Measurements from ENCODE around the gene MRFAP1L1.
"Not testable (repeated sequence)": the region's sequence is repeated elsewhere in the genome, so short reads cannot be mapped to it uniquely, and the experiment has no call there.

MRFAP1L1 gene

DNA sequence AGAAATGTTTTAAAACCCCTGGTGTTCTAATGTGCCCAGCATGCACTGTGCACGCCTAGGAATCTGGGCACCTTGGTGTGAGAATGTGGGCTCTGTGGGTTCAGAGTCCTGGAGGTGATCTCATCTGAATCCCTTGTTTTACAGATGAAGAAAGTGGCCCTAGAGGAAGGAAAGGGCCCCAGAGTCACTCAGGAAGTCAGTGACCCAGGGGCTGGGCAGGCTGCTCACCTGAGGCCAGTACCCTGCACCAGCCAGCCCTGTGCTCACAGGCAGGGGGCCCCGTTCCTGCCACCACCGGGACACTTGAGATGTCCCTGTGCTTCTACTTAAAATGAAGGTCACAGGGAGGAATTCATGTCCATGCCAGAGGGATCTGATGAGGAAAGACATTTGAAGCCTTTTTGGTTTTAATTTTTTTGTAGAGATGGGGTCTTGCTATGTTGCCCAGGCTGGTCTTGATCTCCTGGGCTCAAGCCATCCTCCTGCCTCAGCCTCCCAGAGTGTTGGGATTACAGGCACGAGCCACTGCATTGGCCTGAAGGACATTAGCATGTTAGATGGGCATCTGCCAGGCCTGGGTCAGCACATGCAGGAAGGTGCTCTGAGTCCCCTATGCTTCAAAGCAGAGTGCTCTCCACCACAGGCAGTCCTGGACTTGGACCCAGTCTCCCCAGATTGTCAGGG lies 23.4 kb downstream of the MRFAP1L1 start:
- DNase-seq, result no peak

DNA sequence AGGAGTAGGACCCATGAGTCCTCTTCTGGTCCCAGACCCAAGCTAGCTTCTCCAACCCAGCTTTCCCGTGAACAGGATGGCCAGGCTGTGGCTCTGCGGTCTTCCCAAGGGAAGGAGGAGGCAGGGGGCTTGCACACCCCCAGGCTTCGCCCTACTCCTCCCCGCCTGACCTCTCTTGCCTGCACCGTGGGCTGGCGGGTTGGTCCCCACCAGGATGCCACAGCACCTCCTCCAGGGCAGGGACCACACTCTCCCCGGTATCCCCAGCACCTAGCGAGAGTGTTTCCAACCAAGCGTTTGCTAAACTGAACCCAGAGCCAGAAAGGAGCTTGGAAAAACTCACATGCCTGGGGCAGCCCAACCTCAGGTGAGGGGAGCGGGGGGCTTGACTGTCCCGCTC lies 25.0 kb downstream of the MRFAP1L1 start:
- DNase-seq, result no peak

DNA sequence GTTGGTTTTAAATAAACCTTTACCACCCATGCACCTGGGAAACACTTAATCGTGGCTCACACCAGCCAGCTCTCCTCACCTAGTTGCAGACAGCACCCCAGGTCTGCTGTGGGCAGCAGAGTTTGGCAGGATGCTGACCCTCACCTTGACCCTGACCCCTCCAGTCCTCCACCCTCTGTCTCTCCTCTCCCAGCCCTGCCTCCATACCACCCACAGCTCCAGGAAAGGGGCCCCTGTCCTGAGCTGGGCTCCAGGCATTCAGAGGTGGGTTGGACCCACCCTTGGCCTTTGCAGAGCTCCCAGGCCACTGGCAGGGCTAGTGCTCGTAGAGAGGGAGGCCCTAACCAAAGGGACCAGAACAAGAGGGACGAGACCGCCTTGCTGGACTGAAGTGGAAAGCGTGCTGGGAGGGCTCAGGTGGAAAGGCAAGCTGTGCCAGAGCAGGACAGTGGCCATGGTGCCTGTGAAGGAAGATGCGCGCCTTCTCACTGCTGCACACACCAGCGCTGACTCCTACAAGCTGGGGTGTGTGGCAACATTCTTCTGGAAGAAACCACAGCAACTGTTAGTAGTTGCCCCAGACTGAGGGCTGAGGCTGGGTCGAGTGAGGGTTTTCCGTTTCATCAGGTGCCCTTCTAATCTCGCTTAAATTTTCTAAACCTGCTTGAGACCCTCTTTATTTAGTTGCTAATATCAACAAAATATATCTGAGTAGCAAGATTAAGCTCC lies 26.6 kb downstream of the MRFAP1L1 start:
- DNase-seq, result no peak

DNA sequence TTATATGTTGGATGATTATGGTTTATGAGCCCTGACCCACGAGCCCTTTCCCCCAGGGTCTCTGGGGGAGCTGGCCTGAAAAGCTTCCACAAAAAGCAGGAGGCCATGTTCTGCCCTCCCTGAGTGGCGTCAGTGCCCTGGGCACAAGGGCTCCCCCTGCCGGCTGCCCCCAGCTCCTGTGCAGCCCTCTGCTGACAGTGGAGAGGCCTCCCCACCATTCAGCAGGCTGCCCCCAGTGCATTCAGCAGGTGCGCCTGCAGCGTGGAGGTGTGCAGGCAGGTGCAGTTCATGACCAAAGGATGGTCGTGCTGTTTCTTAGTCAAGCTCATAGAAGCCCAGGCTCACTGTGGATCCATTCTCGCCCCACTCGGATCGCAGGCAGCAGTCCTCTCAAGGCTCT lies 28.5 kb downstream of the MRFAP1L1 start:
- DNase-seq, result no peak

DNA sequence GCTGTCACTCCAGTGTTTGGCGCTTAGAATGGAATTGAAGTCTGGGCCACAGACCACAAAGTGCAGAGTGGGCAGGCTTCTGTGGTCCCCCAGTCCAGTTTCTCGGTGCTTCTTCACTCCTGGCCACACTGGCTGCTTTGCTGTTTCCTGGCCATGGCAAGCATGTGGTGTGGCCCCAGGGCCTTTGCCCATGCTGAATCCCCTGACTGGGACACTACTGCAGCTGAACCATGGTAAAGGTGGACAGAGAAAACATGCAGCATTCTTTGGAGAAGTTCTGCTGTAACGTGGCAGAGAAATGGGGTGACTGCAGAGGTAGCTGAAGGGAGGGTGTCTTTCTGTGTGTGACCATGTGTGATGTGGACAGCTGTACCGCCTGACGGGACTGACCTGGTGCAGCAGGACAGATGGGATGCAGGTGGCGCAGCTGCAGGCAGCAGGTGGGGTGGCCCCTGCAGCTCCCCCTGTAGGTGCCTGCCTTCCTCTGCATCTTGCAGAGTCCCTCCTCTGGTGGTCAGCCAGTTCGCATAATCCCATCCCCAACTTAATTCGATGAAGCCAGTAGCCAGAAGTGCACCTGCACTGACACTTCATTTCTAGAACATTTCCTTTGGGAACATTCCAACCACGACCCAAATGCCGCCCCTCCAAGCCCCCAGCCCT lies 29.2 kb downstream of the MRFAP1L1 start:
- no peak for DNase-seq

DNA sequence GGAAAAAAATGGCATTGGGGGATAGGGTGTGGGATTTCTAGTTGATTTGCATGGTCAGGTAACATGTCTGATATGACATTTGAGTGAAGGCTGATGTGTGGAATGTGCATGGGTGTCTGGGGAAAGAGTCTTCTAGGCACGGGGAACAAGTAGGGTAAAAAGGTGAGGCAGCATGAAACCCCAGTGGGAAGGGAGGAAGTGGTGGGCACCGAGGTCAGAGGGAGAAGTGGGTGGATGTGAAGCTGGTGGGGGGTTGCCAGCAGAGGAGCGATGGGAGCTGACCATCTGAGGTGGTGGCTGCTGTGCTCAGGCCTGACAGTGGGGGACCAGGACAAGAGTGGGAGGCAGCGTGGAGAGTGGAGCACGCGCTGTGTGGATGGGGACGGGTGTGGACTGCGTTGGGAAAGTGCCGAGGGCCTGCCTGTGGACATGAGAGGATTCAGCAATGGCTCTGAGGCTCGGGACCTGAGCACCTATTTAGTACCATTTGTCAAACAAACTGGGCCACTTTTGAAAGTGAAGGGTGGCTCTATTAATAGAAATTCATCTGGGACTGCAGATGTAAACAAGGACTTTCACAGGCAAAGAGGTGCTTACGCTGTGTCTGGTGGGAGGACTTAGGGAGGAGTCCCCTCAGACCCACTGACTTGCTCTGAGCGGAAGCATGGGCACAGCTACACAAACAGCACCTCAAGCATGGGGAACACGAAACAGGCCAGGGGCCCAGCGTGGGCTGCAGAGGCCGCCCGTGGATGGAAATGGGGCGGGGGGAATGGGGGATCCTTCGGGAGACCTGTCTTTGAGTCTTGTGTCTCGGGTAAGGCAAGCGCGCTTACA lies 32.7 kb downstream of the MRFAP1L1 start:
- no peak for DNase-seq

DNA sequence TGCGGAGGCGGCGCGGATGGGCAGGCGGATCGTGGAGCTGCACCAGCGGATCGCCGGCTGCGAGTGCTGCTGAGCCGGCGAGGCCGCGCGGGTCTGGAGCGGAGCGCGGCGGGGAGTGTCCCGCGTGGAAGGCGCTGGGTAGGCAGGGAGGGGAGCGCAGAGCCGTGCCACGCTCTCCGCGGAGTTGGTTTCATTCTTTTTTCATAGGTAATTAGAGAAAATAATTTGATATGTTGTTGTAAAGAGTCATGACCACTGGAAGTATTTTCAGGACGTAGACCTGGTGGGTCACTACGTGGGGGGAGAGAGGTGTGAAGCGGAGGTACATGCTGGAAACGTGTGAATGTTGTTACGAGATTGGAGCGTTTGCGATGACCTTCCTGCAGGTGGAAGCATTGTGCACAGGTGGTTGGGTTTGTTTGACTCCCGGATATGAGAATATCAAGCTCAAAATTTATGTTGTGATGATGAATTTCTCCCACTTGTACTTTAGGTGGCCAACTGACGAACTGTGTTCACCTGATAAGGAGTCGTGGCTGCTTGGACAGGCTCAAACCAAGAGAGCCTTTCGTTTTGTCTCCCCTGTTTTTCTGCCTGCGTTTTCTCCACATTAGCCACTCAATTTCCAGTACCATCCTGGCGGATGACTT lies 35.0 kb downstream of the MRFAP1L1 start:
- peak; percentile 70 for DNase-seq

DNA sequence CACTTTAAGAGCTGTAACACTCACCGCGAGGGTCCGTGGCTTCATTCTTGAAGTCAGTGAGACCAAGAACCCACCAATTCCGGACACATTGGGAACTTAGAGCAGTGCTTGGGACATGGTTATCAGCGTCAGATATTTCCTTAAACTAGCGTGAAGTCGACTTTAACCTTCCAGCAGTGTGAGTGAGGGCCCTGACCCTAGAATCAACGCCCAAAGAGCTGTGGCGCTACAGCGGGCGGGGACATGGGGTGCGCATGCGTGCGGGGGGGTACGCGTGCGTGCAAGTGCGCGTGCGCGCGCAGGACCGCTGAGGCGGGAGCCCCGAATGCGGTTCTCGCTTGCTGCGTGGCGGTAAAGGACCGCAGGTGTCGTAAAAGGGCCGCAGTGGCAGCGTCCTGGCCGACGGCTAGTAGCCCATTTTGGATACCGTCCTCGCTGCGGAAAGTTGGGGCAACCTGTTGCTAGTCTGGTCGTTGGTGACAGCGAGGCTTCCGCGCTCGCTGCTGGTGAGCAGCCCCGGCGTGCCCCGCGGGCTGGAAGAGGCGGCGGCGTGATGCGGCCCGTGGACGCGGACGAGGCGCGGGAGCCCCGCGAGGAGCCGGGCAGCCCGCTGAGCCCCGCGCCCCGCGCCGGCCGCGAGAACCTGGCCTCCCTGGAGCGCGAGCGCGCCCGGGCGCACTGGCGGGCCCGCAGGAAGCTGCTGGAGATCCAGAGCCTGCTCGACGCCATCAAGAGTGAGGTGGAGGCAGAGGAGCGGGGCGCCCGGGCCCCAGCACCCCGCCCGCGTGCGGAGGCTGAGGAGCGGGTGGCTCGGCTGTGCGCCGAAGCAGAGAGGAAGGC lies 35.8 kb downstream of the MRFAP1L1 start:
- peak; percentile 96 for DNase-seq

DNA sequence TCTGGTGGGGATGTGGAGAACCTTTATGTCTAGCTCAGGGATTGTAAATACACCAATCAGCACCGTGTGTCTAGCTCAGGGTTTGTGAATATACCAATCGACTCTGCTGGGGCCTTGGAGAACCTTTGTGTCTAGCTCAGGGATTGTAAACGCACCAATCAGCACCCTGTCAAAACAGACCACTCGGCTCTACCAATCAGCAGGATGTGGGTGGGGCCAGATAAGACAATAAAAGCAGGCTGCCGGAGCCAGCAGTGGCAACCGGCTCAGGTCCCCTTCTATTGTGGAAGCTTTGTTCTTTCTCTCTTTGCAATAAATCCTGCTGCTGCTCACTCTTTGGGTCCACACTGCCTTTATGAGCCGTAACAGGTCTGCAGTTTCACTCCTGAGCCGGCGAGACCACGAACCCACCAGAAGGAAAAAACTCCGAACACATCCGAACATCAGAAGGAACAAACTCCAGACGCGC lies 36.4 kb downstream of the MRFAP1L1 start:
- DNase-seq, result peak; percentile 76

DNA sequence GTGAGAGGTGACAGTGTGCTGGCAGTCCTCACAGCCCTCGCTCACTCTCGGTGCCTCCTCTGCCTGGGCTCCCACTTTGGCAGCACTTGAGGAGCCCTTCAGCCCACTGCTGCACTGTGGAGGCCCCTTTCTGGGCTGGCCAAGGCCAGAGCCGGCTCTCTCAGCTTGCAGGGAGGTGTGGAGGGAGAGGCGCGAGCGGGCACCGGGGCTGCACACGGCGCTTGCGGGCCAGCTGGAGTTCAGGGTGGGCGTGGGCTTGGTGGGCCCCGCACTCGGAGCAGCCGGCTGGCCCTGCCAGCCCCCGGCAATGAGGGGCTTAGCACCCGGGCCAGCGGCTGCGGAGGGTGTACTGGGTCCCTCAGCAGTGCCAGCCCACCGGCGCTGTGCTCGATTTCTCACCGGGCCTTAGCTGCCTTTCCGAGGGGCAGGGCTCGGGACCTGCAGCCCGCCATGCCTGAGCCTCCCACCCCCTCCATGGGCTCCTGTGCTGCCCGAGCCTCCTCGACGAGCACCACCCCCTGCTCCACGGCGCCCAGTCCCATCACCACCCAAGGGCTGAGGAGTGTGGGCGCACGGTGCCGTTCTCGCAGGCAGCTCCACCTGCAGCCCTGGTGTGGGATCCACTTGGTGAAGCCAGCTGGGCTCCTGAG lies 37.0 kb downstream of the MRFAP1L1 start:
- DNase-seq, result not testable (repeated sequence)

DNA sequence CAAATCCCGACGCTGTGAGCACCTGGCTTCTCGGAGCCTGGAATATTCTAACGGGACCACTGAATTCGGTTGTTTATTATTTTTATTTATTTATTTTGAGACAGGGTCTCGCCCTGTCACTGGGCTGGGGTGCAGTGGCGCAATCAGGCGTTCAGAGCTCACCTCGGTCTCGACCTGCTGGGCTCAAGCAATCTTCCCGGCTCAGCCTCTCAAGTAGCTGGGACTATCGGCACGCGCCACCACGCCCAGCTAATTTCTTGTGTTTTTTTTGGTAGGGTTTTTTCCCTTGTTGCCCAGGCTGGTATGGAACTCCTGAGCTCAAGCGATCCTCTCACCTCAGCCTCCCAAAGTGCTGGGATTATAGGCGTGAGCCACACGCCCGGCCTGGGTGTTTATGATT lies 37.5 kb downstream of the MRFAP1L1 start:
- DNase-seq, result no peak

DNA sequence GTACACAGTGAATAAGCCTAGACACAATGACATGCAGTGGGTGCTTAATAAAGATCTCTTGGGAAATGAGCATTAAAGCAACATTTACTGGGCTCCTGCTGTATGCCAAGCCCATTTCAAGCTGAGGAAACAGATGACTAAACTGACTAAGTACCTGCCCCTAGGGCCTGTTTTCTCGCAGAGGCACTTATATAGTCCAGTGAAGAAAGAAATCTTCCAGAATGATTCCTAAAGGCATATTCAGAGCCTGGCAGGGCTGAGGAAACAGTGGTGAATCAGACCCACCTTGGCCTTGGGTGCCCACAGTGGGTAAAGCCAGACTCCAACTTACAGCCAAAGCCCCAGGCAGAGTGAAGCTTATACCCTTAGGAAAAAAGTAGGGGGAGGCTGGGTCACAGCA lies 38.0 kb downstream of the MRFAP1L1 start:
- no peak for DNase-seq

DNA sequence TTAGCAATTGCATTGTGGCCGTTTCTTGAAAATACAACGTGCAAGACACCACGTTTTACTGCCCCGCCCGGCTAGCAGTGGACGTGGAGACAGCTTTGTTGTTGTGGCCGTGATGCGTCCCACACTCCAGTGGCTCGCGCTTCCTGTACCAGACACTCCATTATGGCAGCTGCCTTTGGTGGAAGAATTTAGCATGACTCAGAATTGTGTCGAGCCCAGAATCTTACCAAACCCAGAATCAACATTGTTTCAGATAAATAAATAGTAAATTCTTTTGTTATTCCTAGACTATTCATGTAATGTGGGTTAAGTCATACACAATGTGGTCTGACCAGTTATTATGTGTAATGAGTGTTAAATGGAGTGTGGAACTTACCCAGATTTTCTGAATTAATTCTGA lies 41.3 kb downstream of the MRFAP1L1 start:
- no peak for DNase-seq

DNA sequence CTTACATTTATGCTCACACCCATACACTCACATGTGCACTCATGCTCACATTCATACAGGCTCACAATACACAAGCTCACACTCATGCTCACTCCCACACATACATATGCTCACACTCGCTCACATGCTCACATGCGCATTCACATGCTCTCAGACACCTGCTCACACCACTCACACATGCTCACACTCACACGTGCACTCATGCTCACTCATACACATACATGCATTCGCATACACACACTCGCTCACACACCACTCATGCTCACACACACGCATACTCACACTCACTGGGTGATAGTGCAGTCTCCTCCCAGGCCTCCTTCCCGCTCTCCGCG lies 44.4 kb downstream of the MRFAP1L1 start:
- no peak for DNase-seq

DNA sequence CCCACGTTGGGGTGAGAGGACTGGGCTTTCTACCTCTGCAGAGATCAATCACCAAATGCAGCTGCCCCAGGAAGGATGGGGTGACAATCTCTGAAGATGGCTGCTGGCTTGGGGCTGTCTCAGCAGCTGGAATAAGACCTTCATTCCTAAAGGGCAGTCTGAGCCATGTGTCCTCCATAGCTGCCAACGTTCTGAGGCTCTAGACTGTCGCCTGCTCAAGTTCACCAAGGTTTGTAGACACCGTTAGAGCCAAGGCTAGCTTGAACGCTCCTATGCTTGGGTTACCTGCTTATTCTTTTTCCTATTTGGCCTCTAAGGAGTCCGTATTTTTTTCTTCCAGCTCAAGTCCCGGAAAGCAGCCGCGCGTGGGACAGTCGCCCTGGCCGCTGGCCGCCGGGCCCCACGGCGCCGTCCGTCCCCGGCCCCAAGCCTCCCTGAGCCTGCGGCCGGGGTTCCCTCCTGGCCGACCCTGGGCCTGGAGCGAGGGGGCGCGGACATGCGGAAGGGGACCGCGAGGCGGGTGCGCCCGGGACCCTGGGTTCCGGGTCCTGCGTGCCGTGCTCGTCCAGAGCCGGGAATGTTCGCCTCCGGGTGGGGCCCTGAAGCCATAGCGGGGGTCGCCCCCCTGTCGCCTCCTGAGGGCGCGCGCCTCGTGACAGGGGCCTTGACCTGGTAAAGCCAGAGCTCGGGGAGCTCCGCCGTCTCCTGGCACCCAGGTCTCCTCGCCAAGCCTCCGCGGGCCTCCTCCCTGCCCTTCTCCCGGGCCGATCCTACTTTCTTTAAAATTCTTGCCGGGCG lies 45.9 kb downstream of the MRFAP1L1 start:
- DNase-seq, result no peak

DNA sequence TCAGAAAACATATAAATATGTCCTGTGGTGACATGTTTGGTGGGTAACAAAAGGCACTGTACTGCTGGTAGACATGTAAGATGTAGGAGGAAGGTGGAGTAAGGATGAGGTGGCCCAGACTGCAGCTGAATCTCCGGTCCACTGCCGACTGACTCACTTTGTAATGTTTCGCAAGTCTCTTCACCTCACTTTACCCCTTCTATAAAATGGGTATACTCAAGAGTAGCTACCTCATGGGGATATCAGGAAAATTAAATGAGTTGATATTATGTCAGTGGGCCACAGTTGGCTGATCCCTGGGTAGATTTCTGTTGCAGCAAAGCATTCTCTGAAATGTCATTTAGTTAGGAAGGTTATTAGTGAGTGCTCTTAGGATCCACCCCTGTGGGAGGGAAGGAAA lies 47.1 kb downstream of the MRFAP1L1 start:
- DNase-seq, result no peak

DNA sequence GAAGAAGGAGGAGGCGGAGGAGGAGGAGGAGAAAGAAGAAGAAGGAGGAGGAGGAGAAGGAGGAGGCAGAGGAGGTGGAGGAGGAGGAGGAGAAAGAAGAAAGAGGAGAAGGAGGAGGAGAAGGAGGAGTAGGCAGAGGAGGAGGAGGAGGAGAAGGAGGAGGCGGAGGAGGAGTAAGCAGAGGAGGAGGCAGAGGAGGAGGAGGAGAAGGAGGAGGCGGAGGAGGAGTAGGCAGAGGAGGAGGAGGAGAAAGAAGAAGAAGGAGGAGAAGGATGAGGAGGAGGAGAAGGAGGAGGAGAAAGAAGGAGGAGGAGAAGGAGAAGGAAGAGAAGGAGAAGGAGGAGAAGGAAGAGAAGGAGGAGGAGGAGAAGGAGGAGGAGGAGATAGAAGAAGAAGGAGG lies 49.2 kb downstream of the MRFAP1L1 start:
- DNase-seq, result no peak

DNA sequence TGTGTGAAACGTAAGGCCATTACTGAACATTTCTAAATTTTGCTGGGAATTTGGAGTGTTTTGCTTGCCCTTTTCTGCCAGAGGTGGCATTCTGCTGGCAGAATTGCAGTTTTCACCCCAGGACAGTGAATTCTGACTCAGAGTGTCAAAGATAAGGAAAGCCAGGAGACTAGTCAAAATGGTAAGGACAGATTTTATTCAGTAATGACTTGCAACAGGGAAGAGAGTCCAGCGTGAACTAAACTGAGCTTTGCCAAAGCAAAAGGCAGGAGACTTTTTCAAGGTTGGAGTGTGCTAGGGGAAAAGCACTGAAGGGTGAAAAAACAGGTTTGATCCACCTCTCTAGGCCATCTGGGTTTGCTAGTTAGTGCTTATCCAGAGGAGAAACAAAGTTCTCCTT lies 49.8 kb downstream of the MRFAP1L1 start:
- no peak for DNase-seq

DNA sequence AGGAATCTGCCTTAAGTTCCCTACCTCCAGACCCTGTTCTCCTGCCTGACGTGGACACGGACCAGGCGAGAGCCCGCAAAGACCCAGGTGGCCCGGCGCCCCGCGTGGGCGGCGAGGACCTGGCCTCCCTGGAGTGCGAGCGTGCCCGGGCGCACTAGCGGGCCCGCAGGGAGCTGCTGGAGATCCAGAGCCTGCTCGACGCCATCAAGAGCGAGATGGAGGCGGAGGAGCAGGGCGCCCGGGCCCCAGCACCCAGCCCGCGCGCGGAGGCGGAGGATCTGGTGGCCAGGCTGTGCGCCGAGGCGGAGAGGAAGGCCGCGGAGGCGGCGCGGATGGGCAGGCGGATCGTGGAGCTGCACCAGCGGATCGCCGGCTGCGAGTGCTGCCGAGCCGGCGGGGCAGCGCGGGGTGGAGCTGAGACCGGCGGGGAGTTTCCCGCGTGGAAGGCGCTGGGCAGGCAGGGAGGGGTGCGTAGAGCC lies 51.0 kb downstream of the MRFAP1L1 start:
- peak; percentile 39 for DNase-seq

DNA sequence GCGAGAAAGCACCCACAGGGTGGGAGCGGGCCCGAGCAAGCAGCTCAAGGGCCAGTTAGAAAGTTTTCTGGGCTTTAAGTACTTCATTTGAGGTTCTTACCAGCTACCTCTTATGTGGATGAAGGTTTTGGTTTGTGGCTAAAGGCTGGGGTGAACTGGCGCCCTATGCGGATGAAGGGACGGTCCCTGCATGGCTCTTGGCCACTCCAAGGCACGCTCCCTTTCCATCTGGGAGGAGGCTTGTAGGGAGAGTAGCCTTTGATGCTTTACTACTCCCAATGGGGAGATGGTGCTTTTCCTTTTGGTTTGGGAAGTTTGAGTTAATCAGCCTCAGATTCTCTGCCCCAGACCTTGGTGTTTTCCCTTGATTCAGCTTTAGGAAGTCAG lies 51.5 kb downstream of the MRFAP1L1 start:
- DNase-seq, result no peak

All from CD4-positive, alpha-beta T cell treated with Interferon gamma for 1 hour (primary cell).